ENCODE results near the gene LRP8. TPM values are rescaled to one million over a fixed set of nuclear protein-coding genes. Genes with fewer than 3 reads are reported as not detected.

LRP8 gene
- total and polyA plus RNA-seq, 4 donors: 22.7 to 62.9 (median 48.1) TPM

GRCh38 chr1:53317646-53318539 is 10.0 kb downstream of the LRP8 start:
- no peak for DNase-seq (ENCODE audit: low read depth in 4 of 6, low spot score in 6 of 6)
- peak overlapping the region; percentile 49 for H3K27ac ChIP-seq (ENCODE audit: low read depth, low read length)
- WGBS (ENCODE audit: insufficient coverage): 85% methylated on average over 6 of the region's 13 CpGs

GRCh38 chr1:53316766-53317581 is 10.9 kb downstream of the LRP8 start:
- peaks cover 80% of the 10 kb centered on the region for H3K4me1 ChIP-seq (ENCODE audit: control insufficient read depth, insufficient read depth, low read length)
- no peaks in the 10 kb centered on the region for H3K27me3 ChIP-seq (ENCODE audit: control insufficient read depth, insufficient read depth, low read length)
- H3K27ac ChIP-seq (ENCODE audit: low read depth, low read length): peak overlapping the region; percentile 49
- DNase-seq (ENCODE audit: low read depth in 4 of 6, low spot score in 6 of 6): peak in 2 of 6 donors; percentile 68 to 73
- 22% methylated on average over 7 of the region's 17 CpGs for WGBS (ENCODE audit: insufficient coverage)
- H3K4me3 ChIP-seq (ENCODE audit: low read depth, low read length): no peak overlapping the region
- no peaks in the 10 kb centered on the region for H3K9me3 ChIP-seq (ENCODE audit: control insufficient read depth, insufficient read depth, low read length)
- H3K36me3 ChIP-seq (ENCODE audit: control insufficient read depth, insufficient read depth, low read length): peaks cover 71% of the 10 kb centered on the region

More at GRCh38 chr1:53317646-53318539, 10.0 kb downstream of the LRP8 start:
- Histone ChIP-seq H3K27me3 (ENCODE audit: control insufficient read depth, insufficient read depth, low read length) (no peaks in the 10 kb centered on the region), H3K4me1 (ENCODE audit: control insufficient read depth, insufficient read depth, low read length) (peaks cover 84% of the 10 kb centered on the region), H3K9me3 (ENCODE audit: control insufficient read depth, insufficient read depth, low read length) (no peaks in the 10 kb centered on the region), H3K4me3 (ENCODE audit: low read depth, low read length) (no peak overlapping the region), H3K36me3 (ENCODE audit: control insufficient read depth, insufficient read depth, low read length) (peaks cover 77% of the 10 kb centered on the region)

- WGBS (ENCODE audit: insufficient coverage): 20% methylated on average over 1 of the region's 1 CpG
- no peak overlapping the region for H3K4me3 ChIP-seq (ENCODE audit: low read depth, low read length)
- no peaks in the 10 kb centered on the region for H3K9me3 ChIP-seq (ENCODE audit: control insufficient read depth, insufficient read depth, low read length)
- no peak for DNase-seq (ENCODE audit: low read depth in 4 of 6, low spot score in 6 of 6)
- H3K4me1 ChIP-seq (ENCODE audit: control insufficient read depth, insufficient read depth, low read length): peaks cover 80% of the 10 kb centered on the region
- H3K27me3 ChIP-seq (ENCODE audit: control insufficient read depth, insufficient read depth, low read length): no peaks in the 10 kb centered on the region
- no peak overlapping the region for H3K27ac ChIP-seq (ENCODE audit: low read depth, low read length)
- H3K36me3 ChIP-seq (ENCODE audit: control insufficient read depth, insufficient read depth, low read length): peaks cover 71% of the 10 kb centered on the region
These were observed 11.5 kb downstream of the LRP8 start for GRCh38 chr1:53316424-53316765.

GRCh38 chr1:53315456-53316423 is 12.1 kb downstream of the LRP8 start:
- DNase-seq (ENCODE audit: low read depth in 4 of 6, low spot score in 6 of 6): peak in 1 of 6 donors; percentile 33
- WGBS (ENCODE audit: insufficient coverage): 50% methylated on average over 6 of the region's 10 CpGs

GRCh38 chr1:53315046-53315445 is 12.8 kb downstream of the LRP8 start:
- Histone ChIP-seq H3K9me3 (ENCODE audit: control insufficient read depth, insufficient read depth, low read length) (no peaks in the 10 kb centered on the region), H3K27me3 (ENCODE audit: control insufficient read depth, insufficient read depth, low read length) (no peaks in the 10 kb centered on the region), H3K4me3 (ENCODE audit: low read depth, low read length) (no peak overlapping the region), H3K27ac (ENCODE audit: low read depth, low read length) (no peak overlapping the region), H3K4me1 (ENCODE audit: control insufficient read depth, insufficient read depth, low read length) (peaks cover 80% of the 10 kb centered on the region), H3K36me3 (ENCODE audit: control insufficient read depth, insufficient read depth, low read length) (peaks cover 71% of the 10 kb centered on the region)
- DNase-seq (ENCODE audit: low read depth in 4 of 6, low spot score in 6 of 6): no peak
- no CpG with 5 or more reads among the region's 3 CpGs for WGBS (ENCODE audit: insufficient coverage)

More at GRCh38 chr1:53315456-53316423, 12.1 kb downstream of the LRP8 start:
- H3K36me3 ChIP-seq (ENCODE audit: control insufficient read depth, insufficient read depth, low read length): peaks cover 71% of the 10 kb centered on the region
- H3K27ac ChIP-seq (ENCODE audit: low read depth, low read length): no peak overlapping the region
- peaks cover 80% of the 10 kb centered on the region for H3K4me1 ChIP-seq (ENCODE audit: control insufficient read depth, insufficient read depth, low read length)
- no peaks in the 10 kb centered on the region for H3K27me3 ChIP-seq (ENCODE audit: control insufficient read depth, insufficient read depth, low read length)
- H3K4me3 ChIP-seq (ENCODE audit: low read depth, low read length): no peak overlapping the region
- no peaks in the 10 kb centered on the region for H3K9me3 ChIP-seq (ENCODE audit: control insufficient read depth, insufficient read depth, low read length)

GRCh38 chr1:53314606-53315005 is 13.3 kb downstream of the LRP8 start:
- H3K36me3 ChIP-seq (ENCODE audit: control insufficient read depth, insufficient read depth, low read length): peaks cover 71% of the 10 kb centered on the region
- WGBS (ENCODE audit: insufficient coverage): 100% methylated on average over 3 of the region's 7 CpGs
- H3K27ac ChIP-seq (ENCODE audit: low read depth, low read length): no peak overlapping the region
- peaks cover 80% of the 10 kb centered on the region for H3K4me1 ChIP-seq (ENCODE audit: control insufficient read depth, insufficient read depth, low read length)
- DNase-seq (ENCODE audit: low read depth in 4 of 6, low spot score in 6 of 6): no peak
- no peak overlapping the region for H3K4me3 ChIP-seq (ENCODE audit: low read depth, low read length)
- no peaks in the 10 kb centered on the region for H3K27me3 ChIP-seq (ENCODE audit: control insufficient read depth, insufficient read depth, low read length)
- H3K9me3 ChIP-seq (ENCODE audit: control insufficient read depth, insufficient read depth, low read length): no peaks in the 10 kb centered on the region

GRCh38 chr1:53314096-53314495 is 13.8 kb downstream of the LRP8 start:
- Histone ChIP-seq H3K4me3 (ENCODE audit: low read depth, low read length) (no peak overlapping the region), H3K36me3 (ENCODE audit: control insufficient read depth, insufficient read depth, low read length) (peaks cover 69% of the 10 kb centered on the region), H3K27me3 (ENCODE audit: control insufficient read depth, insufficient read depth, low read length) (no peaks in the 10 kb centered on the region), H3K27ac (ENCODE audit: low read depth, low read length) (no peak overlapping the region), H3K4me1 (ENCODE audit: control insufficient read depth, insufficient read depth, low read length) (peaks cover 80% of the 10 kb centered on the region), H3K9me3 (ENCODE audit: control insufficient read depth, insufficient read depth, low read length) (no peaks in the 10 kb centered on the region)
- DNase-seq (ENCODE audit: low read depth in 4 of 6, low spot score in 6 of 6): no peak
- WGBS (ENCODE audit: insufficient coverage): 81% methylated on average over 7 of the region's 7 CpGs

GRCh38 chr1:53313556-53313955 is 14.3 kb downstream of the LRP8 start:
- H3K4me1 ChIP-seq (ENCODE audit: control insufficient read depth, insufficient read depth, low read length): peaks cover 82% of the 10 kb centered on the region
- H3K27me3 ChIP-seq (ENCODE audit: control insufficient read depth, insufficient read depth, low read length): no peaks in the 10 kb centered on the region
- 91% methylated on average over 5 of the region's 5 CpGs for WGBS (ENCODE audit: insufficient coverage)
- H3K36me3 ChIP-seq (ENCODE audit: control insufficient read depth, insufficient read depth, low read length): peaks cover 68% of the 10 kb centered on the region
- no peak overlapping the region for H3K27ac ChIP-seq (ENCODE audit: low read depth, low read length)
- no peak for DNase-seq (ENCODE audit: low read depth in 4 of 6, low spot score in 6 of 6)
- H3K9me3 ChIP-seq (ENCODE audit: control insufficient read depth, insufficient read depth, low read length): no peaks in the 10 kb centered on the region
- no peak overlapping the region for H3K4me3 ChIP-seq (ENCODE audit: low read depth, low read length)

All from spinal cord (tissue), 10 donors.